Measurements from ENCODE around the gene RASL10A.

The RASL10A gene

GRCh38 chr22:29339381-29340235 lies 24.1 kb upstream of the RASL10A start:
- Histone ChIP-seq H3K36me3 (ENCODE audit: control insufficient read depth, insufficient read depth, low read length) (peaks cover 13% of the 10 kb centered on the region), H3K4me1 (ENCODE audit: control insufficient read depth, insufficient read depth, low read length) (no peaks in the 10 kb centered on the region), H3K9me3 (ENCODE audit: control insufficient read depth, low read length) (no peaks in the 10 kb centered on the region), H3K27me3 (ENCODE audit: control insufficient read depth, insufficient read depth, low read length, poor library complexity, severe bottlenecking) (no peaks in the 10 kb centered on the region), H3K27ac (ENCODE audit: insufficient read depth, low read depth, low read length, poor library complexity, severe bottlenecking) (no peak overlapping the region), H3K4me3 (ENCODE audit: insufficient read depth, low read depth, low read length) (no peak overlapping the region)
- 95 to 96% methylated on average over 23 of the region's 23 CpGs for WGBS, 2 experiments

- H3K27ac ChIP-seq (ENCODE audit: insufficient read depth, low read depth, low read length, poor library complexity, severe bottlenecking) = no peak overlapping the region
- WGBS, 2 experiments = 95 to 97% methylated on average over 6 of the region's 6 CpGs
- H3K4me3 ChIP-seq (ENCODE audit: insufficient read depth, low read depth, low read length) = no peak overlapping the region
- no peaks in the 10 kb centered on the region for H3K9me3 ChIP-seq (ENCODE audit: control insufficient read depth, low read length)
- no peaks in the 10 kb centered on the region for H3K27me3 ChIP-seq (ENCODE audit: control insufficient read depth, insufficient read depth, low read length, poor library complexity, severe bottlenecking)
- H3K36me3 ChIP-seq (ENCODE audit: control insufficient read depth, insufficient read depth, low read length) = peaks cover 13% of the 10 kb centered on the region
- no peaks in the 10 kb centered on the region for H3K4me1 ChIP-seq (ENCODE audit: control insufficient read depth, insufficient read depth, low read length)
These were observed 22.9 kb upstream of the RASL10A start for GRCh38 chr22:29338398-29338797.

GRCh38 chr22:29337631-29338284 lies 22.3 kb upstream of the RASL10A start:
- WGBS, 2 experiments = 92 to 94% methylated on average over 12 of the region's 12 CpGs
- H3K9me3 ChIP-seq (ENCODE audit: control insufficient read depth, low read length) = no peaks in the 10 kb centered on the region
- no peaks in the 10 kb centered on the region for H3K4me1 ChIP-seq (ENCODE audit: control insufficient read depth, insufficient read depth, low read length)
- H3K27me3 ChIP-seq (ENCODE audit: control insufficient read depth, insufficient read depth, low read length, poor library complexity, severe bottlenecking) = no peaks in the 10 kb centered on the region
- H3K36me3 ChIP-seq (ENCODE audit: control insufficient read depth, insufficient read depth, low read length) = peaks cover 13% of the 10 kb centered on the region
- no peak overlapping the region for H3K4me3 ChIP-seq (ENCODE audit: insufficient read depth, low read depth, low read length)
- no peak overlapping the region for H3K27ac ChIP-seq (ENCODE audit: insufficient read depth, low read depth, low read length, poor library complexity, severe bottlenecking)

GRCh38 chr22:29336751-29337490 lies 21.4 kb upstream of the RASL10A start:
- H3K9me3 ChIP-seq (ENCODE audit: control insufficient read depth, low read length) = no peaks in the 10 kb centered on the region
- no peaks in the 10 kb centered on the region for H3K4me1 ChIP-seq (ENCODE audit: control insufficient read depth, insufficient read depth, low read length)
- H3K27ac ChIP-seq (ENCODE audit: insufficient read depth, low read depth, low read length, poor library complexity, severe bottlenecking) = no peak overlapping the region
- peaks cover 8% of the 10 kb centered on the region for H3K36me3 ChIP-seq (ENCODE audit: control insufficient read depth, insufficient read depth, low read length)
- H3K27me3 ChIP-seq (ENCODE audit: control insufficient read depth, insufficient read depth, low read length, poor library complexity, severe bottlenecking) = no peaks in the 10 kb centered on the region
- 95 to 96% methylated on average over 14 of the region's 14 CpGs for WGBS, 2 experiments
- H3K4me3 ChIP-seq (ENCODE audit: insufficient read depth, low read depth, low read length) = no peak overlapping the region

- H3K27ac ChIP-seq (ENCODE audit: insufficient read depth, low read depth, low read length, poor library complexity, severe bottlenecking) = no peak overlapping the region
- no peaks in the 10 kb centered on the region for H3K9me3 ChIP-seq (ENCODE audit: control insufficient read depth, low read length)
- peaks cover 14% of the 10 kb centered on the region for H3K36me3 ChIP-seq (ENCODE audit: control insufficient read depth, insufficient read depth, low read length)
- 92 to 95% methylated on average over 11 of the region's 11 CpGs for WGBS, 2 experiments
- no peak overlapping the region for H3K4me3 ChIP-seq (ENCODE audit: insufficient read depth, low read depth, low read length)
- H3K4me1 ChIP-seq (ENCODE audit: control insufficient read depth, insufficient read depth, low read length) = no peaks in the 10 kb centered on the region
- no peaks in the 10 kb centered on the region for H3K27me3 ChIP-seq (ENCODE audit: control insufficient read depth, insufficient read depth, low read length, poor library complexity, severe bottlenecking)
These were observed 20.2 kb upstream of the RASL10A start for GRCh38 chr22:29335656-29336055.

GRCh38 chr22:29334696-29335344 lies 19.3 kb upstream of the RASL10A start:
- no peaks in the 10 kb centered on the region for H3K9me3 ChIP-seq (ENCODE audit: control insufficient read depth, low read length)
- no peaks in the 10 kb centered on the region for H3K27me3 ChIP-seq (ENCODE audit: control insufficient read depth, insufficient read depth, low read length, poor library complexity, severe bottlenecking)
- H3K4me1 ChIP-seq (ENCODE audit: control insufficient read depth, insufficient read depth, low read length) = no peaks in the 10 kb centered on the region
- H3K27ac ChIP-seq (ENCODE audit: insufficient read depth, low read depth, low read length, poor library complexity, severe bottlenecking) = no peak overlapping the region
- WGBS, 2 experiments = 94 to 96% methylated on average over 12 of the region's 12 CpGs
- peaks cover 14% of the 10 kb centered on the region for H3K36me3 ChIP-seq (ENCODE audit: control insufficient read depth, insufficient read depth, low read length)
- no peak overlapping the region for H3K4me3 ChIP-seq (ENCODE audit: insufficient read depth, low read depth, low read length)

GRCh38 chr22:29334148-29334547 lies 18.7 kb upstream of the RASL10A start:
- Histone ChIP-seq H3K9me3 (ENCODE audit: control insufficient read depth, low read length) (no peaks in the 10 kb centered on the region), H3K4me1 (ENCODE audit: control insufficient read depth, insufficient read depth, low read length) (no peaks in the 10 kb centered on the region), H3K4me3 (ENCODE audit: insufficient read depth, low read depth, low read length) (no peak overlapping the region), H3K36me3 (ENCODE audit: control insufficient read depth, insufficient read depth, low read length) (peaks cover 11% of the 10 kb centered on the region), H3K27ac (ENCODE audit: insufficient read depth, low read depth, low read length, poor library complexity, severe bottlenecking) (no peak overlapping the region), H3K27me3 (ENCODE audit: control insufficient read depth, insufficient read depth, low read length, poor library complexity, severe bottlenecking) (no peaks in the 10 kb centered on the region)
- 95 to 98% methylated on average over 7 of the region's 7 CpGs for WGBS, 2 experiments

- H3K4me1 ChIP-seq (ENCODE audit: control insufficient read depth, insufficient read depth, low read length) = no peaks in the 10 kb centered on the region
- no peaks in the 10 kb centered on the region for H3K27me3 ChIP-seq (ENCODE audit: control insufficient read depth, insufficient read depth, low read length, poor library complexity, severe bottlenecking)
- 91 to 93% methylated on average over 8 of the region's 8 CpGs for WGBS, 2 experiments
- peaks cover 13% of the 10 kb centered on the region for H3K36me3 ChIP-seq (ENCODE audit: control insufficient read depth, insufficient read depth, low read length)
- no peak overlapping the region for H3K4me3 ChIP-seq (ENCODE audit: insufficient read depth, low read depth, low read length)
- H3K27ac ChIP-seq (ENCODE audit: insufficient read depth, low read depth, low read length, poor library complexity, severe bottlenecking) = no peak overlapping the region
- H3K9me3 ChIP-seq (ENCODE audit: control insufficient read depth, low read length) = no peaks in the 10 kb centered on the region
These were observed 17.5 kb upstream of the RASL10A start for GRCh38 chr22:29332886-29333496.

GRCh38 chr22:29331658-29332300 lies 16.3 kb upstream of the RASL10A start:
- H3K4me3 ChIP-seq (ENCODE audit: insufficient read depth, low read depth, low read length) = no peak overlapping the region
- H3K27ac ChIP-seq (ENCODE audit: insufficient read depth, low read depth, low read length, poor library complexity, severe bottlenecking) = no peak overlapping the region
- peaks cover 15% of the 10 kb centered on the region for H3K36me3 ChIP-seq (ENCODE audit: control insufficient read depth, insufficient read depth, low read length)
- 90 to 91% methylated on average over 14 of the region's 14 CpGs for WGBS, 2 experiments
- H3K9me3 ChIP-seq (ENCODE audit: control insufficient read depth, low read length) = no peaks in the 10 kb centered on the region
- no peaks in the 10 kb centered on the region for H3K4me1 ChIP-seq (ENCODE audit: control insufficient read depth, insufficient read depth, low read length)
- no peaks in the 10 kb centered on the region for H3K27me3 ChIP-seq (ENCODE audit: control insufficient read depth, insufficient read depth, low read length, poor library complexity, severe bottlenecking)
